ENCODE results near the gene NRP2. TPM values are rescaled to one million over a fixed set of nuclear protein-coding genes. Genes with fewer than 3 reads are reported as not detected.

Gene NRP2
- total RNA-seq, 4 donors from 2014 or later, result 1.6 to 4.1 (median 2.2) TPM

DNA sequence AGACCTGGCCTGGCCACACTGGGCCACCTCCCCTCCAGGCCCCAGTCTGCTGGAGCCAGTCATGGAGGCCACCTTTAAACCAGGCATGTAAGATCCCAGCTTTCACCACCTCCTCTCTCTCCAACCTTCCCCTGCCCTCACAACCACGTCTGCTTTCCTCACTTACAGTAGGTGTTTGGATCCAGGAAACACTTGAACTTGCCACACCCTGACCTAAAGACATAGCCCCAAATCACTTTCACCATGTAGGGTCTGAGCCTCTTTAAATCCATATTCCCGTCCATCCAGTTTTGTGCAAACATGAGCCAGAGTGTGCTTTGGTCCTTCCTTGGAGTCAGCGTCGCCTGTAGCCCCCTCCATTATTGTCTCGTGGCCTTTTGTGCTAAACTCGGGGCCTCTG, 66.8 kb downstream of the NRP2 start:
- H3K4me1 ChIP-seq, result no peaks in the 10 kb centered on the region
- no peak overlapping the region for H3K27ac ChIP-seq
- ATAC-seq, result no peak

DNA sequence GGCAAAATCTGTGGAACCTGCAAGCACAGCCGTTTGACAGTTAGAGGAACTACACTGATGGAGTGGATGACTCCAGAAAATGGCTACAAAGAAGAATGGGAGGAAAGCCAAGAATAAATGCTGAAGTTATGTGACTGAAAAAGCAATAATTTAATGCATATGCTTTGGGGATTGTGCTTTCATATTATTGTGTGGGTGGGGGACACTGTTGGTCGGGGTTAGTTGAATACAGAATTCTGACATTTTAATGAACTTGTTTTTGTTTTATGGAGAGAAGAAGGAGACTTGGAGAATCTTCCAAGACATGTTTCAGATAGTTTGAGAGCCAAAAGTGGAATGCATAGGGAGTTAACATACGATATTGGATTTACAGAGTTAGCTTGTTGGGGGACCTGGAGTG, 68.5 kb downstream of the NRP2 start:
- Histone ChIP-seq H3K27ac (no peak overlapping the region), H3K4me3 (no peak overlapping the region), H3K4me1 (peaks cover 0 to 4% of the 10 kb centered on the region in 2 donors), H3K36me3 (no peaks in the 10 kb centered on the region), H3K27me3 (no peaks in the 10 kb centered on the region), H3K9me3 (no peaks in the 10 kb centered on the region)
- TF ChIP-seq, protein P1, sequence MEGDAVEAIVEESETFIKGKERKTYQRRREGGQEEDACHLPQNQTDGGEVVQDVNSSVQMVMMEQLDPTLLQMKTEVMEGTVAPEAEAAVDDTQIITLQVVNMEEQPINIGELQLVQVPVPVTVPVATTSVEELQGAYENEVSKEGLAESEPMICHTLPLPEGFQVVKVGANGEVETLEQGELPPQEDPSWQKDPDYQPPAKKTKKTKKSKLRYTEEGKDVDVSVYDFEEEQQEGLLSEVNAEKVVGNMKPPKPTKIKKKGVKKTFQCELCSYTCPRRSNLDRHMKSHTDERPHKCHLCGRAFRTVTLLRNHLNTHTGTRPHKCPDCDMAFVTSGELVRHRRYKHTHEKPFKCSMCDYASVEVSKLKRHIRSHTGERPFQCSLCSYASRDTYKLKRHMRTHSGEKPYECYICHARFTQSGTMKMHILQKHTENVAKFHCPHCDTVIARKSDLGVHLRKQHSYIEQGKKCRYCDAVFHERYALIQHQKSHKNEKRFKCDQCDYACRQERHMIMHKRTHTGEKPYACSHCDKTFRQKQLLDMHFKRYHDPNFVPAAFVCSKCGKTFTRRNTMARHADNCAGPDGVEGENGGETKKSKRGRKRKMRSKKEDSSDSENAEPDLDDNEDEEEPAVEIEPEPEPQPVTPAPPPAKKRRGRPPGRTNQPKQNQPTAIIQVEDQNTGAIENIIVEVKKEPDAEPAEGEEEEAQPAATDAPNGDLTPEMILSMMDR (IDR thresholded peaks at IDR 0.05 in 4 of 5, conservative IDR thresholded peaks at IDR 0.05 in 1 of 5), result no peak
- no peak for TF ChIP-seq POLR2A (IDR thresholded peaks at IDR 0.05)
- intact Hi-C loops (cut with DNase I; ENCODE audit: low total_unique reads), result no loop called here
- DNase-seq (no peak), ATAC-seq (no peak)
- in situ Hi-C loops (cut with MboI; ENCODE audit: low sequenced_read_pairs in 4 of 4), result no loop called here

More for the DNA sequence above, 66.8 kb downstream of the NRP2 start:
- no peaks in the 10 kb centered on the region for H3K27me3 ChIP-seq
- no peak overlapping the region for H3K4me3 ChIP-seq
- no peaks in the 10 kb centered on the region for H3K36me3 ChIP-seq
- no peak for DNase-seq
- TF ChIP-seq, protein P1 (IDR thresholded peaks at IDR 0.05 in 4 of 5, conservative IDR thresholded peaks at IDR 0.05 in 1 of 5), result no peak
- intact Hi-C loops (cut with DNase I; ENCODE audit: low total_unique reads) (no loop called here), in situ Hi-C loops (cut with MboI; ENCODE audit: low sequenced_read_pairs in 4 of 4) (no loop called here)
- no peaks in the 10 kb centered on the region for H3K9me3 ChIP-seq

DNA sequence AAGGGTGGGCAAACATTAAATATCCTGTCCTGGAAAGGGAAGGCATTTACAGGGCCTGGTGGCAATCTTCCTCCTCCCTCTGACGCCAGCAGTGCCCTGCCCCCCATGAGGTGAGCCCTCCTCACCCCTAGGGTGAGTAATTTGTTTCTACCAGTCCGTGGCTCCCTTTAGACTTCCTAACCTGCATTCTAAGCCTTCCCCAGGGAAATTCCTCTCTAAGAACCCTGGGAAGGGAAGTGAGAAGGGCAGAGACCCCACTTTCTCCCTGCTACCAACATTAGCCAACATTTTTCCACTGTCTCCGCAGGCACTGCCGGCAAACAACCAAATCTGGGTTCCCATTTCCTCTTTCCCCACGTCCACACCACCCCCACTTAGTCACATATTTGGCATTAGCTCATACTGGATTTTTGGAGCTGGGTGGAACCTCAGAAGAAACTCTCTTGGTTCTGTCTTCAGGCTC, 69.3 kb downstream of the NRP2 start:
- DNase-seq, result no peak
- no peak overlapping the region for H3K4me3 ChIP-seq
- intact Hi-C loops (cut with DNase I; ENCODE audit: low total_unique reads) (no loop called here), in situ Hi-C loops (cut with MboI; ENCODE audit: low sequenced_read_pairs in 4 of 4) (no loop called here)
- H3K4me1 ChIP-seq, result peaks cover 0 to 4% of the 10 kb centered on the region in 2 donors
- no peak for ATAC-seq
- H3K9me3 ChIP-seq, result no peaks in the 10 kb centered on the region
- H3K27me3 ChIP-seq, result no peaks in the 10 kb centered on the region
- TF ChIP-seq, protein P1 (IDR thresholded peaks at IDR 0.05 in 4 of 5, conservative IDR thresholded peaks at IDR 0.05 in 1 of 5), result no peak
- no peak for TF ChIP-seq POLR2A (IDR thresholded peaks at IDR 0.05)
- no peaks in the 10 kb centered on the region for H3K36me3 ChIP-seq
- no peak overlapping the region for H3K27ac ChIP-seq

DNA sequence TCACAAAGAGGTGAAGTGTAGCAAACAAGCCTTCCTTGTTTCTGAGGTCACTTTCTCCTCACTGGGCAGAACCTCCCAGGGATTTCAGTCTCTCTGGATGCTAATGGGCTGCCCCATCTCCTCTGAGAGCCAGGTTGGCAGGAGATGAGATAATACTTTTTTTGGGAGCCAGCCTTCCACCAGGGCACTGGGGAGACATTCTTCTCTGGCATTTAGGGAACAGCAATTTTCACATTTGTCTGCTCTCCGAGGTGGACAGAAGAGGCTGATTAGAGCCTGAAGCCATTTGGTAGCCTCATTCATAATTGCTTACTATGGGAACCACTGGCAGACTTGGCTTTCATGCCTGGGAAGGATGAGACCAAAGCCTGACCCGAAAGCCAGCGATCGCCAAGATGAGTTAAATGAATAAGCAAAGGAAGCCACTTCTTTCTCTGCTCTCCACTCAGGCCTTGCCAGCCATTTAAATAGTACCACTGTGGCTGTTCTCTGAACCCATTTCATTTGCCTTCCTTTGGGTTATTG, 70.1 kb downstream of the NRP2 start:
- DNase-seq, result no peak
- ATAC-seq, result no peak
- H3K4me3 ChIP-seq, result no peak overlapping the region
- intact Hi-C loops (cut with DNase I; ENCODE audit: low total_unique reads) (no loop called here), in situ Hi-C loops (cut with MboI; ENCODE audit: low sequenced_read_pairs in 4 of 4) (no loop called here)
- no peak overlapping the region for H3K27ac ChIP-seq
- no peaks in the 10 kb centered on the region for H3K36me3 ChIP-seq
- peaks cover 0 to 4% of the 10 kb centered on the region in 2 donors for H3K4me1 ChIP-seq
- H3K9me3 ChIP-seq, result no peaks in the 10 kb centered on the region
- no peaks in the 10 kb centered on the region for H3K27me3 ChIP-seq
- TF ChIP-seq POLR2A (IDR thresholded peaks at IDR 0.05), result no peak
- TF ChIP-seq, protein P1 (IDR thresholded peaks at IDR 0.05 in 4 of 5, conservative IDR thresholded peaks at IDR 0.05 in 1 of 5), result no peak

DNA sequence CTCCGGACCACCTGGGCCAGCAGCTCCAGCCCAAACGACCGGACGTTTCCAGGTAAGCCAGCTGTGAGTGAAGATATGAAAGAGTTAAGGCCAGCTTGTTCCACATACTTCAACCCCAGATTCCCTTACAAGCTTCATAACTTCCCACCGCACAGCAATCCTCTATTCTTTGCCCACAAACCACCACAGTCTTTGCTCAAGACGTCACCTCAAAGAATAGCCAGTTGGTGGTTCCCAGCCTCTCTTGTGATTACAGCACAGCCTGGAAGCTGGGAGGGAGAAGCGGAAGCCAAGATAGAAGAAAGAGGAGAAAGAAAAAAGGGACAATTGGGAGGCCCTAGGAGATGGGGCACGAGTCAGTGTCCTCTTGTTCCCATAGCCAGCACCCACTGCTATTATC, 70.6 kb downstream of the NRP2 start:
- DNase-seq, result no peak
- Histone ChIP-seq H3K4me3 (no peak overlapping the region), H3K27ac (no peak overlapping the region), H3K36me3 (no peaks in the 10 kb centered on the region), H3K4me1 (peaks cover 0 to 4% of the 10 kb centered on the region in 2 donors), H3K9me3 (no peaks in the 10 kb centered on the region), H3K27me3 (no peaks in the 10 kb centered on the region)
- intact Hi-C loops (cut with DNase I; ENCODE audit: low total_unique reads), result no loop called here
- ATAC-seq, result no peak
- in situ Hi-C loops (cut with MboI; ENCODE audit: low sequenced_read_pairs in 4 of 4), result no loop called here
- TF ChIP-seq POLR2A (IDR thresholded peaks at IDR 0.05), result no peak
- TF ChIP-seq, protein P1 (IDR thresholded peaks at IDR 0.05 in 4 of 5, conservative IDR thresholded peaks at IDR 0.05 in 1 of 5), result no peak

Measured in gastrocnemius medialis (tissue), 4 donors.